Endothelial cell (in vitro differentiated cells): Measurements from ENCODE around the gene LAMA4. TPM values are rescaled to one million over a fixed set of nuclear protein-coding genes. Genes with fewer than 3 reads are reported as not detected.

Experiments
- DNase-seq: peaks from one replicate; pipeline ENCODE4 v3.0.0; 2021; ENCODE audit warnings: low spot score
- H3K27ac Mint-ChIP-seq: one replicate; pipeline ENCODE4 v1.8.0; 2021; ENCODE audit warnings: mixed read lengths, inconsistent platforms; ENCODE audit not compliant: unreplicated experiment
- H3K27me3 Mint-ChIP-seq: one replicate; pipeline ENCODE4 v1.8.0; 2021; ENCODE audit warnings: mild to moderate bottlenecking, moderate library complexity, mixed read lengths, inconsistent platforms; ENCODE audit not compliant: unreplicated experiment
- H3K36me3 Mint-ChIP-seq: one replicate; pipeline ENCODE4 v1.8.0; 2021; ENCODE audit warnings: mild to moderate bottlenecking, low read depth, mixed read lengths, inconsistent platforms; ENCODE audit not compliant: unreplicated experiment
- H3K4me1 Mint-ChIP-seq: one replicate; pipeline ENCODE4 v1.8.0; 2021; ENCODE audit warnings: mild to moderate bottlenecking, mixed read lengths, inconsistent platforms; ENCODE audit not compliant: unreplicated experiment
- H3K4me3 Mint-ChIP-seq: one replicate; pipeline ENCODE4 v1.8.0; 2021; ENCODE audit warnings: mild to moderate bottlenecking, mixed read lengths, inconsistent platforms; ENCODE audit not compliant: unreplicated experiment
- H3K9me3 Mint-ChIP-seq: one replicate; pipeline ENCODE4 v1.8.0; 2021; ENCODE audit warnings: mixed read lengths, inconsistent platforms; ENCODE audit not compliant: unreplicated experiment
- total RNA-seq: library from RNA; stranded (reverse); fragmentation: NEBNext Ultra II Directional; extraction: Animal tissue kit (Norgen Biotek cat#: 25700); gene quantifications from one replicate; pipeline ENCODE4 v1.2.1, GENCODE V29; 2021; ENCODE audit not compliant: unreplicated experiment
- TF ChIP-seq, protein P1 (sequence below): fragments of 200-600 bp; sonication (generic); IDR thresholded peaks from one replicate; pipeline ENCODE4 v1.5.0; 2021; ENCODE audit warnings: antibody characterized with exemption; ENCODE audit not compliant: unreplicated experiment

LAMA4 gene
- total RNA-seq, 1 donor from 2014 or later: 23.9 TPM

DNA sequence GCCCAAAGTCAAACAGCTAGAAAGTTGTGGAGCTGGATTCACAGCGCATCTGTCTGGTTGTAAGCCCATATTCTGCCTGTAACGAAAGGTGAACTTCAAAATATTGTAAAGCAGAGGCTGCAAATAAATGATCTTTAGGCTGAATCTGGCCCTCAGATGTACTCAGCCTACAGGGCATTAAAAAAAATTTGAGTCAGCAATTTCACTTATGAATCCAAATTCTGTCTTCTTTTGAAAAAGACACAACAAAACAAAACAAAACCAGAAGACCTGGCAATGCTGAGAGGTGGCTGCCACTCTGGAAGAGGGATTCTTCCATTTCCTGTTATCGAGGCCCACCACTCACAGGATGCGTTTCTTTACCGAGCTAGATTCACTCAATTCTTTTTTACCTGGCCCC, 7.1 kb downstream of the LAMA4 start:
- Mint-ChIP-seq H3K27me3 (no peaks in the 10 kb centered on the region), H3K27ac (no peak overlapping the region), H3K9me3 (no peaks in the 10 kb centered on the region), H3K36me3 (peaks cover 3% of the 10 kb centered on the region), H3K4me3 (no peak overlapping the region), H3K4me1 (peaks cover 15% of the 10 kb centered on the region)
- no peak for DNase-seq
- TF ChIP-seq, protein P1, sequence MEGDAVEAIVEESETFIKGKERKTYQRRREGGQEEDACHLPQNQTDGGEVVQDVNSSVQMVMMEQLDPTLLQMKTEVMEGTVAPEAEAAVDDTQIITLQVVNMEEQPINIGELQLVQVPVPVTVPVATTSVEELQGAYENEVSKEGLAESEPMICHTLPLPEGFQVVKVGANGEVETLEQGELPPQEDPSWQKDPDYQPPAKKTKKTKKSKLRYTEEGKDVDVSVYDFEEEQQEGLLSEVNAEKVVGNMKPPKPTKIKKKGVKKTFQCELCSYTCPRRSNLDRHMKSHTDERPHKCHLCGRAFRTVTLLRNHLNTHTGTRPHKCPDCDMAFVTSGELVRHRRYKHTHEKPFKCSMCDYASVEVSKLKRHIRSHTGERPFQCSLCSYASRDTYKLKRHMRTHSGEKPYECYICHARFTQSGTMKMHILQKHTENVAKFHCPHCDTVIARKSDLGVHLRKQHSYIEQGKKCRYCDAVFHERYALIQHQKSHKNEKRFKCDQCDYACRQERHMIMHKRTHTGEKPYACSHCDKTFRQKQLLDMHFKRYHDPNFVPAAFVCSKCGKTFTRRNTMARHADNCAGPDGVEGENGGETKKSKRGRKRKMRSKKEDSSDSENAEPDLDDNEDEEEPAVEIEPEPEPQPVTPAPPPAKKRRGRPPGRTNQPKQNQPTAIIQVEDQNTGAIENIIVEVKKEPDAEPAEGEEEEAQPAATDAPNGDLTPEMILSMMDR: no peak

DNA sequence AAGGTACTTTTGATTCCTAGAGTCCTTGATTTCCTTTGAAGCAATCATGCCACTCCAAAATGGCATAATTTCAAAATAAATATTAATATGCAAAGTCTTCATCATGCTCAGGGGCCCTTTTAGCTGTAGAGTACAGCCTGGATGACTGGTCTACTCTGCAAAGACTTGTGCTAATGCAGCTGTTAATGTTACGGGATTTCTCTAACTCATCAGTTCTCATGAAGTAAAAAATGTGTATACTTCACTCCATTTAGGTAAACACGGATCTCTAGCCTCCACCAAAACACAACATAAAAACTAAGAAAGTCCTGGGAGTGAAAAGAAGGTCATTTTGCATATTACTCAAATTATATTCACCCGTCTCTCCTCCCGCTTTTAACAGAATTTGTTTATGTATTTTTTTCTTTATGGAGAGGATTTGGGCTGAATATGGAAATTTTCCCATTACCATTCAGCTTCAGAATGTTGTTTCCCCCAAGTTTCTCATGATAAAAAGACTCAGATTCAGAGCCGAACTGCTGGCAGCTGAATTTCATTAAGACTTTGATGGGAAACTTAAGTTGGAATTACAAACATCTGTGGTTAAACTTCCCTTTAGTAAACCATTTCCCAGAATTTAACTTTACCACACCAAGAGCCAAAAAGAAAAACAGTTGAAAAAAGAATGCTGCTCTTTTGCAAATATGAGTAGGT, 8.7 kb downstream of the LAMA4 start:
- no peak overlapping the region for H3K4me3 Mint-ChIP-seq
- H3K27me3 Mint-ChIP-seq: peaks cover 1% of the 10 kb centered on the region
- no peak overlapping the region for H3K27ac Mint-ChIP-seq
- no peak for DNase-seq
- TF ChIP-seq, protein P1: no peak
- peaks cover 24% of the 10 kb centered on the region for H3K4me1 Mint-ChIP-seq
- no peaks in the 10 kb centered on the region for H3K9me3 Mint-ChIP-seq
- H3K36me3 Mint-ChIP-seq: peaks cover 3% of the 10 kb centered on the region

DNA sequence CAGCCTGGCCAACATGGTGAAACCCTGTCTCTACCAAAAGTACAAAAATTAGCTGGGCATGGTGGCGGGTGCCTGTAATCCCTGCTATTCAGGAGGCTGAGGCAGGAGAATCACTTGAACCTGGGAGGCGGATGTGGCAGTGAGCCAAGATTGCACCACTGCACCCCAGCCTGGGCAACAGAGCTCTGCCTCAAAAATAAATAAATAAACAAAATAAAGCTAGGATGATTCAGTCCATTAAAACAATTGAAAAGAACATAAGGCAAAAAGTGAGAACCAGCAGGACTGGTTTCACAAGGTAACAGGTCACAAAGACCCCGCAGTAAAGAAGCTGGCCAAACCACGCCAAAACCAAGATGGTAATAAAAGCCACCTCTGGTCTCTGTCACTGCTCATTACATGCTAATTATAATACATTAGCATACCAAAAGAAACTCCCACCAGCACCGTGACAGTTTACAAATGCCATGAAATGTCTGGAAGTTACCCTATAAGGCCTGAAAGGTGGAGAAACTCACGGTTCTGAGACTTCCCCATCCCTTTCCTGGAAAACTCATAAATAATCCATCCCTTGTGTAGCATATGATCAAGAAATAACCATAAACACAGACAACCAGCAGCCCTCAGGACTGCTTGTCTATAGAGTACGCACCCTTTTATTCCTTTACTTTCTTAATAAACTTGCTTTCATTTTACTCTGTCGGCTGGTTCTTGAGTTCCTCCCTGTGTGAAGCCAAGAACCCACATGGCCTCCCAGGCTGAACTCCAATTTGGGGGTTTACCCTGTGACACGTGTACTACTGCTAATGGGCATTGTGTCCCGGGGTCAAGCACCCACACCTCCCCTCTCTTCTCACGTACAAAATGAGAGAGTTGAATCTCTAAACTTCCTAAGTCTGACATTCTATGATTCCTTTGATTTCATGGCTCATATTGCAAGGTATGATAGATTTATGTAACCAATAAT, 10.2 kb downstream of the LAMA4 start:
- no peak for DNase-seq
- H3K4me3 Mint-ChIP-seq: no peak overlapping the region

DNA sequence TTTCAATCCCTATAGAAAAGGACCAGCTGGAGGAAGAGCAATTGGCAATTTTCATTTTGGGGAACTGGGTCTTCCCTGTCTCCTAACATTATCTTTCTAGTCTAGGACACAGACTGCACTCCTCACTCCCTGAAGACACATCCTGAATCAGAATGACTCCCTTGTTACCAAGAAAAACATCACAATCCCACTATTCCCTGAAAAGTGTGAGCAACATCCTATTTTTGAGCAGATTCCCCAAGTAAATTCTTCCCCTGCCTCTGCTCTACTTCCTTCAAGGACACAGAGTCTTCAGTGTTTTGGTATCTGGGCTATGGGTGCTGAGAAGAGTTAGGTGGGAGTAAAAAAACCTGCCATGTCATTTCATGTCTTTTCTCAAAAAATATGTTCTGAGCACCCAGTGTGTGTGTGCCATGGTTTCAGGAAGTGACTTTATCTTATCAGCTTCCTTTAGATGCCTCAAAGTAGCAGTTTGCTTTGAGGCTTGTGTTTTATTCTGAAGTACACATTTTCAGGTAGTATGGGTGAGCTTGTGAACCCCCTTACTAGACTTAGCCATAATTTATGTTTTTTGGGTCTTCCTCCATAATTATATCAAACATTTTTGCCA, 12.4 kb downstream of the LAMA4 start:
- DNase-seq: no peak
- H3K4me1 Mint-ChIP-seq: peaks cover 25% of the 10 kb centered on the region
- H3K27me3 Mint-ChIP-seq: peaks cover 1% of the 10 kb centered on the region
- H3K27ac Mint-ChIP-seq: no peak overlapping the region
- peaks cover 3% of the 10 kb centered on the region for H3K36me3 Mint-ChIP-seq
- no peak overlapping the region for H3K4me3 Mint-ChIP-seq
- H3K9me3 Mint-ChIP-seq: no peaks in the 10 kb centered on the region
- TF ChIP-seq, protein P1: no peak

More for the DNA sequence above, 10.2 kb downstream of the LAMA4 start:
- Mint-ChIP-seq H3K27me3 (peaks cover 1% of the 10 kb centered on the region), H3K27ac (no peak overlapping the region), H3K4me1 (peaks cover 24% of the 10 kb centered on the region), H3K36me3 (peaks cover 3% of the 10 kb centered on the region), H3K9me3 (no peaks in the 10 kb centered on the region)
- TF ChIP-seq, protein P1: no peak
